Skin of body (tissue), 2 donors: Measurements from ENCODE around the gene SORBS2. TPM values are rescaled to one million over a fixed set of nuclear protein-coding genes. Genes with fewer than 3 reads are reported as not detected.

ENCODE experiments used
- DNase-seq: peaks from one replicate; lab custom pipeline; 2025; lab: John Stamatoyannopoulos, UW
- total RNA-seq: library from RNA; depleted of rRNA; stranded (reverse); fragments of >200 nt; gene quantifications from one replicate; pipeline ENCODE4 v1.2.3, GENCODE V29; 2014

Gene SORBS2
- total RNA-seq, 1 donor from 2014 or later: 15.0 TPM

DNA sequence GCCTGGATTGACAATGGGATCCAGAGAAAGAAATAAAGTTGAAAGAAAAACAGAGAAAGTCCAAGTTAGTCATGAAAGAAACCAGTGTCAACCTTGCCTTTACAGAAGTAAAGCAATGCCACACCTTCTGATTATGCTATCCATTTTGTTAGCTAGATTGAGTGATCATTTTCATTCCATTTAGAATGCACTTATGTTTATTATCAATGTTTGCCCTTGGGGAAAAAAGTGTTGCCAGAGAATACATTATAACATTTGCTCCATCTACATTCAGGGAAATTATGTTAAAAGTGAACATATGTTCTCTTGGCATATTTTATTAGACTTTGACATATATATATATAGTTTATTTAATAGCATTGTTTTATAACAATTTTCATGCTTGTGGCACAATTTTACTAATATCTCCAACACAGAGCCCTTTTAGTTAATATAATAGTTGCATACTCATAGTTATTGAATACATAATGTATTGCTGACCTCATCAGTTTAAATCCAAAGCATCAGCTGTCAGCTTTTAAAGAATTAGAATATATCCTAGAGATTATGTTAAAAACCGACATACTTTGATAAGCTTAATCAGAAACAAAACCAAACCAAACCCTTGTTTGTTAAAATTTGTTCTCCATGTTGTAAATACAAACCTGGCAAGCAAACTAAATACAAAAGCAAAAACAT, 134.2 kb downstream of the SORBS2 start:
- no peak for DNase-seq

DNA sequence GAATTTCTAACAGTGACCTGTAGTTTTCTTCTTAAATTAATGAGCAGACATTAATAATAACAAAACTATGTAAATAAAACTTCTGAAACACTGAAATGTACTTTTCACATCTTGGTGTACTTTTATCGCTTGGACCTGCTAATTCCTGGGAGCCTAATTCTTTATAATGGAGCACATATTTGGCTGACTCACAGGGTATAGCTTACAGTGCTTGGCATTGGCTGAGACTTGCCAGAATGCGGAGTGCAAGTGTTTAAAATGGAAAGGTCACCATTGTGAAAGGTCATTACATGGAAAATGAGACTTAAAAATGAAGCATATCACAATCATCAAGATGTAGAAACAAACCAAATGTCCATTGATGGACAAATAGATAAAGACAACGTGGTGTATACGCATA, 139.4 kb downstream of the SORBS2 start:
- DNase-seq: no peak

DNA sequence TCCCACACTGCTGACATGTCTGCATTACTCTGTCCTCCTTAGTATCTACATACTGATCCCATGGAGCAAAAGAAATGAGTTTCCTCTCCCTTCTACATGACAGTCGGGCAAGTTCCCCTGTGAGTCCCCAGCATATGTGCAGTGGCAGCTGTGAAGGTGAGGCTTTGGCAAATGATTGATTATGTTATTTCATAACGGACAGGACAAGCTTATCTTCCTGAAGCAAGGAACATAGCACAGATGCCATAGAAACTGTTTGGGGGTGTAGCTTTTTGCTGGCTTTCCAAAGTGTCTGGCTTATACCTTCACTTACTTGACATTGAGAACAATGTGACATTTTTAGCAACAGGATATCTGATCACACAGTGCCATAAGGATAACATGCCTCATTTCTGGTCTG, 139.8 kb downstream of the SORBS2 start:
- DNase-seq: no peak

DNA sequence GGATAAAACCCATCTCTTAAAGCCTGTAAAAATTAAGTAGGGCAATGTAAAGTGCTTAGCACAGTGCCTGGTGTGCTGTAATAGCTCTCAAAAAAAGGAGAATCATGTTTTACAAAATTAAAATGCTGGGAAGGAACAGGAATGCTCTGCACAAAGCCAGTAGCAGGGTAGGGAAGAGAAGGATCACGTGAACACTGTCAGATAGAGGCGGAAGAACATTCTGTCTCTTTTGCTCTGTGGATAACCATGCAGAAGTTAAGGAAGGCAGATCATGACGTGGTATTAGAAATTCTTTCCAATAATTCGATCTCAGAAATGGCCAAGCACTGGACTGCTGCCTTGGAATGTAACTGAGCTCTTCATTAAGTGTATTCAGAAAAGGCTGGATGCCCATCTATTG, 140.5 kb downstream of the SORBS2 start:
- DNase-seq: no peak

DNA sequence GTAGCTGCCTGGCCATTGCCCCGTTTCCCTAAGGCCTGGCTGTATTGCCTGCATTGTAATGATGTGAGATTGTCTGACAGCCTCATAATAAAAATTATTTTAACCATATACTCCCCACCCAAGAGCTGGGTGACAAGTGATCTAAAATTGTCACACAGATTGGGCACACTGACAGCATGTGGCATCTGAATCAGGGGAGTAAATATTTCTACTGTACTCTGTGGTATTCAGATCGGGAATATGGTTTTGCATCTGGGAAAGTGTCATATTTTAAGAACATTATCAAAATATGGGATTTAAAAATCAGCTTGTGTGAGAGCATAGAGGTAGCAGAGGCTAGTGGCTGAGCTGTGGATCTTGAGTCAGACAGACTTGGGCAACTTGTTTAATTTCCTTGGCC, 140.9 kb downstream of the SORBS2 start:
- no peak for DNase-seq

DNA sequence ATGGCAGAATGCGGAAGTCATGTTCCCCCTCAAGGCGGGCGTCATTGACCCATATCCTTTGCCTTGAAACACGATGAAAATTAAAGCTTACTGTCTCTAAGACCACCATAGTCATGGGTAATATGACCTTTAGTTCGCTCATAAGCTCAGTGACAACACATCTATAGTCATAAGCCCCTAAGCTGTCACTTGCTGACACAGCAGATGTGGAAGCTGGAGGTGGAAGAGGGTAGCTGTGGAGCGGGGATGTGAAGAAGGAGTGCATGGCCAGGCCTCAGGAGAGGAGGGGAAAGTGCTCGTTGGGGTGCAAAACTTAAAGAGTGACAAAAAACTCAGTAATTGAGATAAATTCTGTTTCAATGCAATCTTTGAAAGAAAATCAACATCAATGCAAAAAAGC, 142.7 kb downstream of the SORBS2 start:
- DNase-seq: no peak

DNA sequence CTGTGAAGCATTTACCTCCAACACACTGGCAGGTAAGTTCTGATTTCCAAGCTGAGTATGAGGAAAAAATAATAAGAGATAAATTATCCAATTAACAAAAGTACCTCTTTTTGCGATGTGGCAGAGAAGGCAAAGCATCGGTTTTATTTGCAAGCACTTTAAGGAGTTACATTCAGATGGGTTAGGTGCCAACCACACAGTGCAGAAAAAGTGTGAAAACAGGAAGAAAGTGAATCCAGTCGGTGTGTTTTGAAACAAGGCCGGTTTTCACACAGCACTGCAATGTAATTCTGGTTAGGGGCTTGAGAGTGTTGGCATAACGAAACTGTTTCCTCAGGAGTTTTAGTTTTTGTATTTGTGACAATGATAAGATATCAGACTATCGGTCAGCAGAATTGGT, 145.8 kb downstream of the SORBS2 start:
- no peak for DNase-seq

DNA sequence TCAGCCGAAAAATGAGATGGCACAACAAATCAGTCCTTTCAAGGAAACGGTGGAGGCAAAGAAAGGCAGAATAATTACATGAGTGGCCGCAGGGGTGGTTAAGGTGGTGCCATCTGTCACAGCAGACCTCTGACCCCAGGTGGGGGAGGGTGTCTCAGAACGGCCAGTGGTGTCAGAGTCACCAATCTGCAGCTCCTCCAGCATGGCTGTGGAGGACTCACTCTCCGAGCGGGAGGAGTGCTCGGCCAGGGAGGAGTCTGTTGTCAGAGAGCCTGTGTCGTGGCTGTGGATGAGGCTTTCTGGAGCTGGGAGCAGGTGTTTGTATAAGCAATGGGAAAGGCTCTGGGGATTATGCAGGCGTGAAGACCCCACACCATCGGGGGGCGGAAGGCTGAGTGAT, 146.3 kb downstream of the SORBS2 start:
- no peak for DNase-seq

DNA sequence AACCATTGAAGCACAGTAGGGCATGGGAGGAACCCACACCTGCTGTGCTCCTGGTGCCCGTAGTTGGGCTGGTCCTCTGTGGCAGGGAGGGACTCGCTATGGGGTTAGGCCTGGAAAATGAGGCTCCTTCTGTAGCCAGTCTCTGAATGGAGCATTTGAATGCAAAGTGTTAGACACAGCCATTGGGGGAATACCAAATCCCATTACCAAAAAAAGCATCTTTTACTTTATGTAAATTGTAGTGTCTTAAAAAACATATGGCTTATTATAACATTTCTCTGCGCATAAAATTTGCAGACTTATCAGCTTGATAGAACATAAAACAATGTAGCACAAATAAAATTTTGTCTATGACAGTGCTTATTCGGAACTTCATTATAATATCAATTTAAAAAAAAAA, 147.5 kb downstream of the SORBS2 start:
- DNase-seq: no peak

DNA sequence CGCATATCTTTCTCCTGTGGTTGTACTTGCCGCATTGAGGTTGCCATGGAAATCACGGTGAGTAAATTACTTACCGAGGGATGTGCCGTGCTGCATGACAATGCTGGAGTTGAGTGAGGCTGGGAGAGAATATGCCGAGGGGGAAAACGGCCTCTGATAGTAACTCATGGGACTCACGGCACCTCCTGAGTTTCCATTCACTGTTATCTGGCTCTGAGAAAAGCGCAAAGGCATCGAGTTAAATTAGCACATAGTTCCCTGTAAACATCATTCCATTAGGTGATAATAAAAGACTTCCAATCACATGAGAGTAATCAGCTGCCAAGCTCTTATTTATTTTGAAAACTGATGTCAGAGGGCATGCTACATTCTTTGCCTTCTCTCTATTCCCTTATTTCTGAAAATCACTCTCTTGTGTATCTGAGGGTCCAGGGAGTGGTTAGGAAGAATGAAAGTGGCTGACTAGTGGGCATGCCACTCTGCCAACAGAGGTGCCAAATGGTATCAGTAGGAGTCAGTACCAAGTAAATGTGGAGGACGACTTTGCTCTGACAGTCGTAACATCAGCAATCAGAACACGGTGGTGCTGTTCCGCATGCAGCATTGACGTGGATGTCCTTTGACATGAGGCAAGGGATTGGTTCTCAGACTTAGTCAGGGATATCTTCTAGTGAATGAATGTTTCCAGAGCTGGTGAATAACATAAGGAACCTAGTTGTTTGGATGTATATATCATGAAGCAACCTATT, 149.8 kb downstream of the SORBS2 start:
- DNase-seq: no peak

DNA sequence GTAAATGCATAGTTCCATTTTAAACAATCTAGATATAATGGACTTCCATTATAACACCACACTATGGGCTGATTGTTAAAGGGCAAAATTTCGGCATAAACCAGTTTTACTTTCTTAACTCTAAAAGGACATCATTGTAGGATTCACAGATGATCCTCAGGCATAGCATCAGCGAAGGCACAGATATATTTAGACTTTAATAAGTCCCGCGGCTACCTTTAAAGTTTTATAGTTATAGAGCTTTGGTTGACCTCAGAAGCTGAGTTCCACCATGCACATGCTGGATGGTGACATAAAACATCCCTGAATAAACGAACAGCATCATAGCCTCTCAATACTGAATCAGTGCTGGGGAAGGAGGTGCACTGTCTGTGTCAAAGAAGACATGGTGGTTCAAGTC, 151.7 kb downstream of the SORBS2 start:
- DNase-seq: no peak

DNA sequence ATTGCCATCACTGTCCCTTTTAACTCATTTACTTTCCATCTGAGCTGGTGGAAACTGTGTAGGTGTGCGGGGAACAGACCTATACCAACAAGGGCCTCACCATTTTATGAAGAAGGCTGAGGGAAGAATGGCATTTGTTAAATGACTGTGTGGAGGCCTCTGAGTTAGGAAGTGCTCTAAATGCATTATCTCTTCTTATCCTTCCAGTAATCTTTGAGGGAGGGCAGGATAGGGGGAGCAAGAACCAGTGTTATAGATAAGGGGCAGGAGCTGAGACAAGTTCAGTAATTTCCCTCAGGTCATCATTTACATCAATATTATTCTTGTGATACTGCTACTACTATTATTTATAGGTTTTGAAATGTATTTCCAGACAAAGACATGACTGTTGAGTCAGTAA, 154.3 kb downstream of the SORBS2 start:
- DNase-seq: no peak

DNA sequence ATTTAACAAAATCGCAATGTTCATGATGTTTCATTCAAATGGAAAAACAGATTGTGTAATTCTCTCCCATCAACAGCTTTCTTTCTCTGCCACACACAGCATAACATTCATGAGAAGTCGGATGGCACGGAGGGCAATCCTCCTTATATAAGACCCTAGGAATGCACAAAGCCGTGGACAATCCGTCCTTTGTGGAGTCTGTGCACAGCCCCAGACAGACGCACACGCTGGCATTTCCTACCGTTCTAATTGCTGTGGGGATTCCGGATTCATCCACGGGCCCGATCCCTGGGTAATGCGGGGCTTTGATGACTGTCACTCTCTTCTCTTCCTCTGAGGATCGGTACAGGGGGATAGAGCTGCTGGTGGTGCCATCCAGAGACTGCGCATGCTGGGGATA, 154.8 kb downstream of the SORBS2 start:
- no peak for DNase-seq

DNA sequence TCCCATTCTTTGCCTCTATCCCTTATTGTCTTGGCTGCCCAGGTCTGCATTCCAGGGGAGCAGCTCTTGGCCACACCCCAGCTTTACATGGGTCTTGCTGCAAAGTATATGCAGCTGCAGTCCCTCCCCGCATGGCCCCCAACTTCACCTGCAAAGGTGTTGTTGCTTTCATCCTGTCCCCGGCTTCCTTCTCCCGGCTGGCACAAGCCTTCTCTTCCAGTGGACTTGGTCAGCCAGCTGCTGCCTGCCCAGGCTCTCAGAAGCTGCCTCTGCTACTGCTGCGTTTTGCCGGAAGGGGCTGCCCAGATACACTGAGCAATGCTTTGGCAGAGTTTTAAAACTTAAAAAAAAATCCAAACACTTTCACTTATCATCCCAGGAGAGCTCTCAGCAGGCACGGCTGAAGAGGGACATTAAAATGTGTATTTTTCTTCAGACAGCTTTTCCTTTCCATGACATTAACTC, 155.5 kb downstream of the SORBS2 start:
- no peak for DNase-seq

DNA sequence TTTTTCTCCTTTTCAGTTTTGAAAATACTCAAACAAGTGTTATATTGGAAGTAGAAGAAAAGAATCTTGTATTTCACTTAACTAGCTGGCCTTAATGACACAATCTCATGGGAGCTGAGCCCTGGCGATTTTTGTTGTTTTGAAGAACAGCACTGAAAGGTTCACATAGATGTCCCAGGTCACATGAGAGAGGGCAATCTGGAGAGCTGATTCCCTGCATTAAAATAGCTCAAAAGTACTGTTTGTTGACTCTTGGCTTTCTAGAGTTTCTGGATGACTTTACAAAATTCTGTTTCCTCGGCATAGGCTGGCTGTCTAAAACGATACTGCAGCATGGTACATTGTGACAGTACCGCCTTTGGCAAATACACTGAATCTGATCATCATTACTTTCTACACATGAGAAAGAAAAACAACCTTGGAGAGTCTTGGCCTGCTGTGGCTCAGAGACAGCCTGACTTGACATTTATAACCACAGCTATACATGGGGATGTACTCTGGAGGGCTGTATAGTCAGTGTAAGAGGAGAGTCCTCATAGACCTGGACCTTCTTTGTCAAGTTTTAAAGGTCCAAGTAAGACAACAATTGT, 156.9 kb downstream of the SORBS2 start:
- DNase-seq: no peak

DNA sequence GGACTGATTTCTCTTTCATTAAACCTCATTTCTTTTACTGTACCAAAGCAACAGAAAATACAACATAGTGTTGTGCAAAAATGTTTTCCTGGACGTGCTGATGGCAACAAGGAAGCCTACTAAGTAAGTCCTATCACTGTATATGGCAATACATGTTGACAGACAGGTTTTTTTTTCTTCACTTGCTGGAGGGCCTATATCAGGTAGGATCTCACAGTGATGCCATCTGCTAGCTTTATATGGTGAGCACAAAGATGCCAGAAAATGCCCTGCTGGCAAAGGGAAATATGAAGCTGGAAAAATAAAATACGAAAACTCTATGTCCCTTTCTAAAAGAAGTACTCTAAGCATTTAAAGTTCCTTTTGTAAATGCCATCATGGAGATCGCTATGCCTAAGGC, 157.7 kb downstream of the SORBS2 start:
- DNase-seq: no peak

DNA sequence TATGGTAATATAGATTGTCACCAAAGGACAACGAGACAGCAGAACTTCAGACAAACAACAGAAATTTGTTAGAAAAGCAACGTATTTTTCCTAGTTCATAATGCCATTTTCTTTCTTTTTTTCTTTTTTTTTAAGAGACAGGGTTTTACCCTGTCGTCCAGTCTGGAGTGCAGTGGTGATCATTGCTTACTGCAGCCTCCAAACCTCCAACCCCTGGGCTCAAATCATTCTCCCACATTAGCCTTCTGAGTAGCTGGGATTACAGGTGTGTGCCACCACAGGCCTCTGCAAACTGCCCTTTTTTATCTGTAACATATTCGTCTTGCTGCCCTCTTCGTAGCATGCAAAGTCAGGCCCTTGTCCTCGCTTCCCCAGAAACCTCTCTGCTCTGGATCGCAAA, 160.1 kb downstream of the SORBS2 start:
- DNase-seq: no peak

DNA sequence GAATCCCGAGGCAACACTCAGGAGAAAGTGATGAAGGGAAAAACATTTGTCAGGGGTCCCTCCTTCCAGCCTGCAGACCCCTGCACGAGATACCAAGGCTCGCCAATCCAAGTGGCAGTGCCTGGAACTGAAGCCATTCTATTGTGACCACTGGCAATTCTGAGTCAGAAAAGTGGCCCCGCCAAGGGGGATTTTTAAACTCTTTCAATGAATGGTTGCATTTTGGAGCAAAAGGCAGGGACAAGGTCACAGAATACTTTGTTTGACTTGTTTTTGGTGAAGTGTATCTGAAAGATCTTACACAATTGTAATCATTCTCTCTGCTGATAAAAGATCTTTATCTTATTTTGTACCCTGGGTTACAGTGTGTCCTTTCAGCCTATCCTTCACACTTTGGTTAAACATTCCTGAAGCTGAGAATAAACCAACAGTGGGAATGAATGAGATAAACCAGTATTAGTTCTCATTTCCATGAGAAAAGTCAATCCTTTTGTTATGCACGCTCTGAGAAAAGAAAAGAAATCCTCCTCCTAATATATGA, 160.8 kb downstream of the SORBS2 start:
- no peak for DNase-seq

DNA sequence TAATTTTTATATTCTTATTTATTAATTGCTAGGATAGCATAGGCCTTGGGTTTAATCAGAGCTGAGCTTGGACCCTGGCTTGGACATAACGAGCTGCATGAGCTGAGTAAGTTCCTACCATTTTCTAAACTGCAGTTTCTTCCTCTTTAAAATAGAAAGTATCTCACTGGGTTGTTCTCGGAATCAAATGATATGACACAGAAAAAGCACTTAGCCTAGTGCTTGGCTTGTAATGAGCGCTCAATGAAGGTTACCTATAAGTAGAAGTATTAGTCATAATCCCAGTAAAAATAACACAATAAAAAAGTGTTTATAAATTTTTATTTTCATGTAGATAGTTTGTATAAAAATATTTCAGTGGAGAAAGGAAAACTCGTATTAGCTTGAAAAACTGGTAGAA, 163.4 kb downstream of the SORBS2 start:
- no peak for DNase-seq

DNA sequence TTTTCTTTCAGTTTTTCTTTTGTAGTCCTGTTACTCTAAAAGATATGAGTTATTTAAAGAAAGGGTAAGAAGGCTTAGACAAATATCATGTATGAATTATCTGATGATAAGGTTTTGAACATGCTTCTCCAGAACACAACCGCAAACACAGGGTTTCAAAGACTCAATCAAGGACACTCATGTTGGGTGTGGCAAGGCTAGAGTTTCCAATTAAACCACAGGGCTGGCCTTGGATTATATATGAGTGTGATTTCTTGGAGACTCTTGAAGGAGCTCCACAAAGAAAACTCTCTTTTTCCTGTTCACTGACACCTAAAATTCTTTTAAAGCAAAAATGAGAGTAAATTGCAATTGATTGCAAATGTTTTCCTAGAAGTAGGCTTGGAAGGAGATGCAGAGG, 166.6 kb downstream of the SORBS2 start:
- no peak for DNase-seq

DNA sequence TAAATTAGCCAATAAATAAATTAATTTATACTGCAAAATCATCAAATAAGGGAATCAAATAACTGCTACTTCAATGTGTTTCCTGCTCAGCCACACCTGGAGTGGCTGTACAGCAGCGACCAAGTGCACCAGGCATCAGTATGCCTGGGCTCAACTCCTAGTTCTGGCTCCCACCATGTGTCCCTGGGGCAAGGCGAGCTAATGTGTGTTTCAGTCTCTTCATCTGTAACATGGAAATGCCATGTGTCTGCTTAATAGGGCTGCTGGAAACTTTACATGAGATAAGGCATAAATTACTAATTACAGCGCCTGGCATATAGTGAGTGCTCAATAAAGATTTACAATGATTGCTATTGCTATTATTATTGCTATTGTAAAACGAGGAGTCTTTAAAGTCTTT, 167.6 kb downstream of the SORBS2 start:
- no peak for DNase-seq

DNA sequence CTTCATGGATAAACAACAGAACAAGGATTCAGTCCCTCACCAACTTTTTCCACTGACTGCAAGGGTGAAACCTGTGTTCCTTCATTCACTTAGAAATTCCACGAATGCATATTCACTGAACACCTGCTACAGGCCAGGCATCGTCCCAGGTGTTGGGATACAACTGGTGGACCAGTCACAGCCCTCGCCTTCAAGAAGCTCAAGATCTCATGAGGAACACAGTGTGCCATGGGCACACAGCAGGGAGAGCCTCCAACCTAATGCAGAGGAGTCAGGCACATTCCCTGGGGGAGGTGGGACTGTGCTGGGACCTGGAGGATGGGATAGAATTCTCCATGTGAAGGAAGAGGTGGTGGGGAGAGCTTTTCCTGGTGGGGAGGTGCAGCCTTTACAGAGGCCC, 169.1 kb downstream of the SORBS2 start:
- DNase-seq: no peak
